ENCODE measurements around the gene WFDC1.

The WFDC1 gene

DNA sequence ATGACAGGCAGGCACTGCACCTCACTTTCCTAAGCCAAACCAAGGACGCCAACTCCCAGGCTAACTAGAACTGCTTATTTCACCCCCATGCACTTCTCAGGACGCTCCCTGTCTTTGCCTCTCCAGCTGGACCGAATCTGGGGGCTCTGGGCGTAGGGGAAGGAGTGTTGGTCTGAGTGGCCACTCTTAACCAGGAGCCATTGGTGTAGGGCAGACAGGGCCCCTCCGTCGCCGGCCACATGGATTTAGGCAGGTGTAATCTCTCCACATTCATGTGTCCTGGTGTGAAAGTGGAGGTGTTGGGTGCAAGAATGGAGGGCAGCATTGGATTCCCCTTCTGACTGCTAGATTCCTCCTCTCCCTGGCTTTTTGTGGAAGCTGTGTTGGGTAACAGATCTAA, 83.4 kb downstream of the WFDC1 start:
- H3K36me3 ChIP-seq (ENCODE audit: insufficient read depth, low read length) = no peaks in the 10 kb centered on the region
- no peak overlapping the region for H3K4me3 ChIP-seq (ENCODE audit: low read length)
- H2AFZ ChIP-seq (ENCODE audit: low read depth, low read length) = no peak overlapping the region
- H3K9me3 ChIP-seq (ENCODE audit: low read length) = no peaks in the 10 kb centered on the region
- peaks cover 39% of the 10 kb centered on the region for H3K4me1 ChIP-seq (ENCODE audit: insufficient read depth, low read length)
- H3K27me3 ChIP-seq (ENCODE audit: insufficient read depth, low read length) = no peaks in the 10 kb centered on the region

DNA sequence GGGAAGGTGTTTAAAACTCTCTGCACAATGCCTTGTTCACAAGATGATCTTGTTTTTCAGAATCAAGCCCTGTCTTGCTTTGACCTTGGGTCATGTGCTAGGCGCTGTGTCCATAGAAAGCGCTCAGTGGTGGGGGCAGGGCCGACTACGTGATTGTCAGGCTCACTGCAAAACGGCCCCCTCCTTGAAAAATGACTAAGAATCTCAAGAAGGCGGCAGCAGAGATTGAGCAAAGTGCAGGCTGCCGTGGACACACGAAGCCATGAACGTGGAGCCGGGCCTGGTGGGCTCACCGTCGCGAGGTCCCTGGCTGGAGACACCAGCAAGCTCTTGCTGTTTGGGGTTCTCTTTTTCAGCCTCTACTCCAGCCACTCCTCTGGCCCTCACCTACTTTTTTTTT, 83.9 kb downstream of the WFDC1 start:
- Histone ChIP-seq H2AFZ (ENCODE audit: low read depth, low read length) (no peak overlapping the region), H3K4me1 (ENCODE audit: insufficient read depth, low read length) (peaks cover 35% of the 10 kb centered on the region), H3K27me3 (ENCODE audit: insufficient read depth, low read length) (no peaks in the 10 kb centered on the region)

DNA sequence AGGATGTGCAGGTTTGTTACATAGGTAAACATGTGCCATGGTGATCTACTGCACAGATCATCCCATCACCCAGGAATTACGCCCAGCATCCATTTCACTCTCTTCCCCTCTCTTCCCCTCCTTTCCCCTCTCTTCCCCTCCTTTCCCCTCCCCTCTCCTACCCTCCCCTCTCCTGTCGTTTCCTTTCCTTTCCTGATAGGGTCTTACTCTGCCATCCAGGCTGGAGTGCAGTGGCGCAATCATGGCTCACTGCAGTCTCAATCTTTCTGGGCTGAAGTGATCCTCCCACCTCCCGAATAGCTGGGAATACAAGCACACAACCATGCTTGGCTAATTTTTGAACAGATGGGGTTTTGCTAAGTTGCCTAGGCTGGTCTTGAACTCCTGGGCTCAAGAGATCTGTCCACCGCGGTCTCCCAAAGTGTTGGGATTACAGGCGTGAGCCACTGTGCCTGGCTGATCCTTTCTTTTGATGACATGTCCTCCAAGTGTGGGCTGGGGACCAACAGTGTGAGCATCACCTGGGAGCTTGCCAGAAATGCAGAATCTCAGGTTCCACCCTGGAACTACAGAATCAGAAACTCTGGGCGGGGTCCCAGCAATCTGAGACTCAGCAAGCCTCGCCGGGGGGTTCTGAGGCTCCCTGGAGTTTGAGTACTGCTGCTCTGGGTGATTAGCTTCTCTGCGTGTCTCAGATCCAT, 84.5 kb downstream of the WFDC1 start:
- H3K27me3 ChIP-seq (ENCODE audit: insufficient read depth, low read length) = no peaks in the 10 kb centered on the region
- H3K9me3 ChIP-seq (ENCODE audit: low read length) = peaks cover 2% of the 10 kb centered on the region
- no peaks in the 10 kb centered on the region for H3K36me3 ChIP-seq (ENCODE audit: insufficient read depth, low read length)
- peaks cover 29% of the 10 kb centered on the region for H3K4me1 ChIP-seq (ENCODE audit: insufficient read depth, low read length)
- no peak overlapping the region for H2AFZ ChIP-seq (ENCODE audit: low read depth, low read length)
- no peak overlapping the region for H3K4me3 ChIP-seq (ENCODE audit: low read length)

More for the DNA sequence above, 83.9 kb downstream of the WFDC1 start:
- H3K36me3 ChIP-seq (ENCODE audit: insufficient read depth, low read length) = no peaks in the 10 kb centered on the region
- no peak overlapping the region for H3K4me3 ChIP-seq (ENCODE audit: low read length)
- no peaks in the 10 kb centered on the region for H3K9me3 ChIP-seq (ENCODE audit: low read length)
